Stimulated activated CD8-positive, alpha-beta memory T cell treated with anti-CD3 and anti-CD28 coated beads, Interleukin-12 subunit alpha, Interleukin-12 subunit beta, amount 100 ng/mL, for 1 hour (primary cell): Measurements from ENCODE around the gene VDR.

Experiments
- DNase-seq: peaks from one replicate; pipeline ENCODE4 v3.0.0-alpha.2; 2020; ENCODE audit warnings: low read depth

The VDR gene

GRCh38 chr12:47904713-47905709 lies at the start of gene VDR:
Gene VDR (minus strand): TSS chr12:47904994. CDS start chr12:47879113, 25,881 bp downstream.
- DNase-seq = peak; percentile 26

GRCh38 chr12:47954058-47954457 lies 49.3 kb upstream of the VDR start:
- no peak for DNase-seq

- DNase-seq = no peak
These were observed 46.2 kb upstream of the VDR start for GRCh38 chr12:47950856-47951468.

DNA sequence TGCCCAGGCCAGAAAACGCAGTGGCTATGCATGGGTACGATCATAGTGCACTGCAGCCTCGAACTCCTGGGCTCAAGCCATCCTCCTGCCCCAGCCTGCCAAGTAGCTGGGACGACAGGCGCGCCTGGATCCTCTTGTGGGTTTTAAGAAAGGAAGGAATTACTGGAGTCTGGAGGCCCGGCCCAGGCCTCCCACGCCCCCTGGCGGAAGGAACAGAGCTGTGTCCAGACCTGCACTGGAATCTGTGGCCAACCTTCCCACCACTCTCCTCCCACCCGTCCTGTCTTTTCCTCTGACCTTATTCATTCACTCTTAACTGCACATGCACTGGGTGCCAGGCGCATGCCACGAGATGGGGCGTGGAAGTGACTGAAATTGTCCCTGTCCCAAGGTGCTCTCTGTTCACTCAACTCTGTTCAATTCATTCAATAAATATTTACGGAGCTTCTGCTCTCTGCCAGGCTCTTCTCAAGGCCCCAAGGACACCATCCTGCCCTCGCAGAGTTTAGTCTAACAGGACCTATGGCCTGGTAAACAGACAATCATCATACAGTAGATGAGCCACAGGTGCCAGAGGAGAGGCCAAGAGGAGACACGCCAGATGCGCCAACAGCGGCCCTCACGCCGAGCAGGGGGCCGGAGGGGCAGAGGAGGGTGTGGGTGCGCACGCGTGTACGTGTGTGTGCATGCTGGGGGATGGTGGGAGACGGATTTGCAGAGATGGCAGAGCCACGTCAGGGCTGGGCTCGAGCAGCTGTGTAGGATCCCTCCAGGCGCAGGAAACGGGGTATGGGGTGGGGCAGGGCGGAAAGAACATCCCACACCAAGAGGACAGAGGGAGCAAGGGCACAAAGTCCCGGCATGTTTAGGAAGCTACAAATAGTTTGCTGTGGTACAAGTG lies 44.9 kb upstream of the VDR start:
- no peak for DNase-seq

- DNase-seq = no peak
These were observed 42.5 kb upstream of the VDR start for GRCh38 chr12:47947341-47947740.

DNA sequence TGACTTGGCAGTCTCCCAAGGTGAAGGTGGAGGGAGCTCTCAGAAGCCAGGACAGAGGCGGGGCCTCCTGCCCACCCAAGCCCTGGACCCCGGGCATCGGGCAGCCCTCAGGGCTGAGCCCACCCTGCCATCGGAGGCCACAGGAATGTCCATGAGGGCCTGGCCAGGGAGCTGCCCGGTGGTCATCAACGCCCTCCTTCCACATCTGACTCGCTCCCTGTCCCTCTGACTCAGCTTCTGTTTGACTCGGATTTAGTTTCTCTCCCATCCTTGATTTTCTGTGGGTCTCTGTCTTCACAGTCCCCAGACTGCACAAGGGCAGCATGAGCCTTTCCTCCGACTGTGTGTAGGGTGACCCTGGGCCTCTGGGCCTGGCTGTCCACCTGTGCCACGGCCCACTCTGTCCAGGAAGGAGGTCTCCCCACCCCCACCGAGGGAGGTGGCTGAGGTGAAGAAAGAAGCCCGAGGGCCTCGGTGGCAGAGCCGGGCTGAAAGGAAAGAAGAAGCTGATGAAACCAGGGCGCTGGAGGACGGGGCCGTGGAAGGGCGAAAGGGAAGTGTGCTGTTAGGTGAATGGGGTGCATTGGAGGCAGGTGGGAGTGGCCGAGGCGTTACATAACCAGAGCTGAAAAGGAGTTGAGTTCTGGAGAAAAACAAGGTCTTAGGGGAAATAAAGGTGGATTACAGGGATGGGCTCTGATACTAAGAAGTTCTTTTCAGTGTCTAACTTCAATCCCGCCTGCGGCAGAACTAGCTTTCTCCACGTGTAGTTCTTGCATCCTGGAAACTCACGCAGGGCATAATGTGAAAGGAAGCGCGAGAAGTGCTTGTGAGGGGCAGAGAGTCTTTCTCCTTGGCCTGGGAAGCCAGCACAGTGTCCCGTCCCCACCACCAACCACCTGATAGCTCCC lies 41.9 kb upstream of the VDR start:
- DNase-seq = no peak

DNA sequence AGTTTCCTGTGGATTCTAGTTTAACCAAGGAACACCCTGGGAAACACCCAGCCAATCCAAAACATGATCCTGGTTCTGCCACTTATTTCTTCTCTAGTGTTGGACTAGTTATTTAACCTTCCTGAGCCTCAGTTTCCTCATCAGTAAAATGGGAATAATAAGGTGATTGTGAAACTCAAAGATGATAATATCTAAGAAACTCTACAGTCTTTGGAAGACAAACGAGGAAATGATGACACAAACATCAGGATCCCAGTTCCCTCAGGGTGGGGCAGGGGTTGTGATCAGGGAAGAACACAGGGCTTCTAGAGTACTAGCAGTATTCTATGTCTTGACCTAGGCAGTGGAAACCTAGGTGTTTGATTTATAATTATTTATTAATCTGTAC lies 40.5 kb upstream of the VDR start:
- no peak for DNase-seq

- no peak for DNase-seq
These were observed 40.0 kb upstream of the VDR start for GRCh38 chr12:47944685-47945340.

DNA sequence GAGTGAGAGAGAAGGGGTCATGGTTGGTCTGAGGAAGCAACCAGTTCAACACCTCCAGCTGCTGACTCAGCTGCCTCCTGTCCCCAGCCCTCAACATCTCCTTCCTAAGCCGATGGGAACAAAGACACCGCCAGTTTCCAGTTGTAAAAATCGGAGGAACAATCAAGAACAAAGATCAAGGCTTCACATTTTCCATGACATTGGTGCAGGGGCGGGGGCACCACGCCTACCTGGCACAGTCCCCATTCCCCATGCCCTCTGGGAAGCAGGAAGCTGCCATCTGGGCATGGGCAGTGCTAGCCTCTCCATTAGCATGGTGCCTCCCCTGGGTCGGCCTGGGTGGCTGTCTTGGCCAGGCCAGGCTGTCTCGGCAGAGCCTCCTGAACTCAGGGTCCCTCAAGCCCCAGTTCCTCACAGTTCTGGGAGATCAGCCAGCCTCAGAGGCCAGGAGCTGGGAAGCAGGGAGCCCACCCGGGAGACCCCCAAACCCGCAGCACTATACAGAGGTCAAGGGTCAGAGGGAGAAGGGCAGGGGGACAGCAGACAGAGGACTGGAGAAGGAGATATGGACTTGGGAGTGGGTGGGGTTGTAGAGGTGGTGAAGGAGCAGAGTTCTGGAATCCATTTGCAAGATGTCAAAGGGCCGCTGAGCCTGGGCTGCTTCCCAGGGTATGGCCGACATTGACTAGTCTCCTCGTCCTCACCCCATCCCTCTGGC lies 39.0 kb upstream of the VDR start:
- no peak for DNase-seq

- no peak for DNase-seq
These were observed 37.9 kb upstream of the VDR start for GRCh38 chr12:47942614-47943225.

DNA sequence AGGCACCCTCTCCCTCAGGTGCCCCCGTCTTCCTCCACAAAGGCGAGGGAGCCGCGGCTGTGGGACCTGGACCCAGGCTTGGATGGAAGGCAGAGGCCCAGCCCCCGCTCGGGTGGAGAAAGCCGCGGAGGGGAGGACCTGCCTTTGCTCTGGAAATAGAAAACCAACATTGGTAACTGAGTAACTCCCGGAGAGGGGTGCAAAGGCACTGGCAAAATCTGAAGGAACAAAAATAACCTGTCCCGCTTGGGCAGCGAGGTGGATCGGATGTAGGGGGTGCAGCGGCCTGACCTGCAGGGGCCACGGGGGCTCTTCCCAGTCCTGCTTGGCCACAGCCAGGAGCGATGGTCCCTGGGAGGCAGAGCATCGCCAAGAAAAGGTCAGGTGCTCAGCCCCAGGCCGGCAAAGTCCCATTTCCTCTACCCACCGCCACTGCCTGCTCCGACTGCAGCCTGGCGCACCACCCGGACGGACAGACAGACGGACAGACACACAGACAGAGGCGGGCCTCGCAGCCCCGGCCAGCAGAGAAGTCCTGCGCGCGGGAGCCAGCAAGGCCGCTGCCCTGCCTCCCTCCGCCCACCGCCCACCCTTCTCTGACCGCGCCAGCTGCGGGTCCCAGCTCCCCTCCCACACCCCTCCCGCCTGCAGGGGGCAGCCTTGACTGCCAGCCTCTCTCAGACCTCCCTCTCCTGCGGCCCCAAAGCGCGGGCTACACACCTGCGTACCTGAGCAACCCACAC lies 37.2 kb upstream of the VDR start:
- peak; percentile 23 for DNase-seq

GRCh38 chr12:47941475-47941780 lies 36.6 kb upstream of the VDR start:
- no peak for DNase-seq

DNA sequence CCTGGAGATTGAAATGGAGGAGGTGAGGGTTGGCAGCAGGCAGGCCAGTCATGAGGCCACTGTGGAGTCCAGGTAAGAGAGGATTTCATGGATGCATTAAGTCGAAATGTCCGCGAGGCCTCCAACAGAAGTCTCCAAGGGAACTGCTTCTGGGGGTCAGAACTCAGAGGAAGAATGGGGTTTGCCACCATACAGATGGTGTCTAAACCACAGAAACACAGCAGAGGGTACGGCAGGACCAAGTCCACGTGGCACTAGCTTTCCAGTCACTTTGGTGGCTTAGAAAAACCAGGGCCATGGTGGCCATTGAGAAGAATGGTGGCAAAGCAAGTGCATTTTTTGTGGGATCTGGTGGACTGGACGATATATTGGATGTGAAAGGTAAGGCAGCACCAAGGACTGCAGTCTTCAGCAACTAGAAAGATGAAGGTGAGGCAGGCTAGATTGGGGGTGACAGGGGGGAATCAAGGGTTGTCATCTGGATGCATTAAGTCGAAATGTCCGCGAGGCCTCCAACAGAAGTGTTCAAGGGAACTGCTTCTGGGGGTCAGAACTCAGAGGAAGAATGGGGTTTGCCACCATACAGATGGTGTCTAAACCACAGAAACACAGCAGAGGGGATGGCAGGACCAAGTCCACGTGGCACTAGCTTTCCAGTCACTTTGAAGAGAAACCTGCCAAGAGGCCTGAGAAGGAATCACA lies 36.1 kb upstream of the VDR start:
- DNase-seq = no peak

GRCh38 chr12:47939009-47939601 lies 34.3 kb upstream of the VDR start:
- DNase-seq = no peak

DNA sequence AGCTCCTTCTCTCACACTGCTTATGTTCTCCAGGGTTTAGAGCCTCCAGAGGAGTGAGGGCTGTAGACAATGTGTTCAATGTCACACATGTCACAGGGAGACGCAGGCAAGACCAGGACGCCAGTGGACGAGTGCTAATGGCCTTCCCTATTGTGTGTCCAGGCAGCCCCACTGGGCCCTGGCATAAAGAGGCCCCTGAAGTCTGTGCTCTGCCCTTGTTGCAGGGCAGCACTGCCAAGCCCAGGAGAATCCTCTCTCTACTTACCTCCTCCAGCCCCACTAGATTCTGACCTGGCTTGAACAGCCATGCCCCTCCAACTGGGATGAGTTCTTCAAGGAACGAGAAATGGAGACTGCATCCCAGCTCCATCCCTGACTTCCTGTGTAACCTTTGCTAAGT lies 33.8 kb upstream of the VDR start:
- DNase-seq = no peak

DNA sequence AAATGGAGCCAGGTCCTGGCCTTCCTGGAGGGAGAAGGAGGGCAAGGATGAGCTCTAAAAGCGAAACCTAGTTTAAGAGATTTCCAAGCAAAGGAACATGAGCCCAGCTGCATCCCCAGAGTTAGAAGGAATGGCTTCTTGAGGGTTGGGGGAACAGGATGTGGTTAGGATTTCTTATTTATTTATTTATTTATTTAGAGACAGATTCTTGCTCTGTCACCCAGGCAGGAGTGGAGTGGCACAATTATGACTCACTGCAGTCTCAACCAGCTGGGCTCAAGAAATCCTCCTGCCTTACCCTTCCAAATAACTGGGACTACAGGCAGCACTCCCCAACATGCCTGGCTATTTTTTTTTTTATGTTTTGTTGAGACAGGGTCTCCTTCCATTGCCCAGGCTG lies 33.3 kb upstream of the VDR start:
- DNase-seq = no peak

GRCh38 chr12:47935184-47935583 lies 30.4 kb upstream of the VDR start:
- DNase-seq = no peak

DNA sequence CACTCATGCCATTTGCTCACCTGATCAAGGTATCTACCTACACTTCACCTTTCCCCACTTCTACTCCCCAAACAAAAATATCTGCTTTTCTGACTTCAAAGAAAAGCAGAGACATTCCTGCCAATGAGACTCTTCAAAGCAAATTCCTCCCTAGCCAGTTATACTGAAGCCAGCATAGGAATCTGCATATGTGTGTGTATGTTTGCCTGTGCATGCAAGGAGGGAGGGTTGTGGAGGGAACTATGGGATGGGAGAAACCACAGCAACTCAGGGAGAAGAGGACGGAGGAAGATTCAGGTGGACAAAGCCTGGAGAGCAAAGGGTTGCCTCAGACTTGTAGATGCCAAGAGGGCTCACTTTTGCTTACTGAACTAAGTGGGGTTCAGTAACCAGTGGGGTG lies 26.4 kb upstream of the VDR start:
- no peak for DNase-seq
